HFFc6 (cell line): ENCODE data around the gene DYTN. TPM values are rescaled to one million over a fixed set of nuclear protein-coding genes. Genes with fewer than 3 reads are reported as not detected.

Experiments used
- DNase-seq: peaks from one replicate; pipeline ENCODE4 v3.0.0-alpha.2; 2018
- H3K27ac Mint-ChIP-seq: 2 replicates; pipeline ENCODE4 v1.8.0; 2020; ENCODE audit warnings: mild to moderate bottlenecking, mixed read lengths
- H3K27me3 Mint-ChIP-seq: 2 replicates; pipeline ENCODE4 v1.8.0; 2021; ENCODE audit warnings: mild to moderate bottlenecking, moderate library complexity, mixed read lengths; ENCODE audit not compliant: insufficient read depth
- H3K36me3 Mint-ChIP-seq: 2 replicates; pipeline ENCODE4 v1.8.0; 2021; ENCODE audit warnings: low read depth, mixed read lengths
- H3K4me1 Mint-ChIP-seq: 2 replicates; pipeline ENCODE4 v1.8.0; 2020; ENCODE audit warnings: low read depth, mixed read lengths
- H3K4me3 Mint-ChIP-seq: 2 replicates; pipeline ENCODE4 v1.8.0; 2020; ENCODE audit warnings: mild to moderate bottlenecking, moderate library complexity, mixed read lengths
- H3K9me3 Mint-ChIP-seq: 2 replicates; pipeline ENCODE4 v1.8.0; 2020; ENCODE audit warnings: mild to moderate bottlenecking, mixed read lengths
- total RNA-seq, 6 experiments: library from RNA; stranded (reverse); fragmentation: NEBNext Ultra II Directional; extraction: Animal tissue kit (Norgen Biotek cat#: 25700); gene quantifications; 2 replicates in 1 of 6; 3 replicates in 5 of 6; pipeline ENCODE4 v1.2.3, GENCODE V29; 2021
- TF ChIP-seq, protein P1 (sequence below): fragments of 200-600 bp; sonication (generic); IDR thresholded peaks from 2 replicates; pipeline ENCODE4 v1.5.0; 2021; ENCODE audit warnings: antibody characterized with exemption, mild to moderate bottlenecking

DYTN gene
- total RNA-seq, 6 experiments from 2014 or later, result not detected

DNA sequence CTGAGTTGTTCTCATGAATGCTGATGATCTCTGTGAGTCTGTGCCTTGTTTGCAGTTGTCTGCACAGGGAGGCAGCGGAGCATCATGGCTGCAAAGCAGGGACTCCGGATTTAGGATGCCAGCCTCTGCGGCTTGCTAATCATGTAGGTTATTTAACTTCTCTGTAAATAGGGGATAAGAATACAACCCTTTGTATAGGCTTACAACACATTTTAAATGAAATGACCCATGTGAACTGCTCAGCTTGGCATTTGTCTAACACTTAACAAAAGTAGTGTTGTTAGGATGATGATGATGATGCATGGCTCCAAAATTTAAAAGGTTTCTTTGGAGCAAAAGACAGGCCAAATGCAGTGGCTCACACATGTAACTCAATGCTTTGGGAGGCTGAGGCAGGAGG, 19.4 kb downstream of the DYTN start:
- Mint-ChIP-seq H3K36me3 (no peaks in the 10 kb centered on the region), H3K4me1 (no peaks in the 10 kb centered on the region), H3K27me3 (peaks cover 8% of the 10 kb centered on the region), H3K27ac (no peak overlapping the region), H3K9me3 (no peaks in the 10 kb centered on the region), H3K4me3 (no peak overlapping the region)
- no peak for DNase-seq
- TF ChIP-seq, protein P1, sequence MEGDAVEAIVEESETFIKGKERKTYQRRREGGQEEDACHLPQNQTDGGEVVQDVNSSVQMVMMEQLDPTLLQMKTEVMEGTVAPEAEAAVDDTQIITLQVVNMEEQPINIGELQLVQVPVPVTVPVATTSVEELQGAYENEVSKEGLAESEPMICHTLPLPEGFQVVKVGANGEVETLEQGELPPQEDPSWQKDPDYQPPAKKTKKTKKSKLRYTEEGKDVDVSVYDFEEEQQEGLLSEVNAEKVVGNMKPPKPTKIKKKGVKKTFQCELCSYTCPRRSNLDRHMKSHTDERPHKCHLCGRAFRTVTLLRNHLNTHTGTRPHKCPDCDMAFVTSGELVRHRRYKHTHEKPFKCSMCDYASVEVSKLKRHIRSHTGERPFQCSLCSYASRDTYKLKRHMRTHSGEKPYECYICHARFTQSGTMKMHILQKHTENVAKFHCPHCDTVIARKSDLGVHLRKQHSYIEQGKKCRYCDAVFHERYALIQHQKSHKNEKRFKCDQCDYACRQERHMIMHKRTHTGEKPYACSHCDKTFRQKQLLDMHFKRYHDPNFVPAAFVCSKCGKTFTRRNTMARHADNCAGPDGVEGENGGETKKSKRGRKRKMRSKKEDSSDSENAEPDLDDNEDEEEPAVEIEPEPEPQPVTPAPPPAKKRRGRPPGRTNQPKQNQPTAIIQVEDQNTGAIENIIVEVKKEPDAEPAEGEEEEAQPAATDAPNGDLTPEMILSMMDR, result no peak

DNA sequence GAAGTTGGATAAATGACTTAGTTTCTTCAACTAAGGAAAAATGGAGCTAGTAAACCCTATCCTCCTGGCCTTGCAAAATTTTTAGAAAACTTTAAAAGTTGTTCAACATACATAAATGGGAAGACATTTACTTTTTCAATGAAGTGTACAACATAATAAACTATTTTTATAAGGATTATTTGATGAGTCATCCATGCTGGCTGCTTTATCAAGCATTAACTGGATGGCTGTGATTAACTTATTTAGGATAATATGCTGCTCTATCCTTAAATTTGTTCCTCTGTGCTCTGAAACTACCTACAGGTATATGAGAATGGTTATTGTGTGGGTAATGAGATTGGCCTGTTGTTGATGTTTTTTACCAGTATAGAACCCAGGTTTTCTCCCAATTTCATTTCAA, 21.3 kb downstream of the DYTN start:
- H3K27me3 Mint-ChIP-seq, result peaks cover 6% of the 10 kb centered on the region
- DNase-seq, result no peak
- TF ChIP-seq, protein P1, result no peak
- no peaks in the 10 kb centered on the region for H3K9me3 Mint-ChIP-seq
- H3K4me3 Mint-ChIP-seq, result no peak overlapping the region
- no peaks in the 10 kb centered on the region for H3K36me3 Mint-ChIP-seq
- H3K4me1 Mint-ChIP-seq, result no peaks in the 10 kb centered on the region
- H3K27ac Mint-ChIP-seq, result no peak overlapping the region

- H3K9me3 Mint-ChIP-seq, result no peaks in the 10 kb centered on the region
- TF ChIP-seq, protein P1, result peak; percentile 89
- no peaks in the 10 kb centered on the region for H3K36me3 Mint-ChIP-seq
- H3K4me3 Mint-ChIP-seq, result no peak overlapping the region
- peaks cover 7% of the 10 kb centered on the region; the same call in 1 of the 2 replicates for H3K27me3 Mint-ChIP-seq
- DNase-seq, result peak; percentile 48
- no peak overlapping the region for H3K27ac Mint-ChIP-seq
- H3K4me1 Mint-ChIP-seq, result no peaks in the 10 kb centered on the region
Measured at GRCh38 chr2:206693399-206694137, 24.6 kb downstream of the DYTN start.

DNA sequence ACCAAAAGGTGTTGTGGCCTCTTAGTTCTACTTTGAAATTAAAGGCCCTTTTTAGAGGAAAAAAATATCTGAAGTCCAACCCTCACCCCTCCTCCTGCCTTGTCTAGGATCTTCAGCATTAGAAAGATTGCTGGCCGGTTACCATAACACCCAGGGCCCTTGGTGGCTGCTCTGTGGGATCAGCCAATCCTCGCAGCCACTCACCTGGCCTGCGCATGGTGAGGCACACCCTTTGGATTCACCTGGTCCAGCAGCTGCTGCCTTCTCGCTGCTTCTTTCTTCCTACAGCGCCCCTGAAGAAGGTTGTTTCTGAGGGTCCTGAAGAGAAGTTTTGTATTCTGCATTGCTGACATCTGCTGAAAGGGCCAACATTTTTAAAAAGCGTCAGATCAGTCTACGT, 25.2 kb downstream of the DYTN start:
- H3K27ac Mint-ChIP-seq, result no peak overlapping the region
- no peak for DNase-seq
- no peaks in the 10 kb centered on the region for H3K9me3 Mint-ChIP-seq
- no peak overlapping the region for H3K4me3 Mint-ChIP-seq
- peaks cover 7% of the 10 kb centered on the region; the same call in 1 of the 2 replicates for H3K27me3 Mint-ChIP-seq
- TF ChIP-seq, protein P1, result no peak
- H3K4me1 Mint-ChIP-seq, result no peaks in the 10 kb centered on the region
- H3K36me3 Mint-ChIP-seq, result no peaks in the 10 kb centered on the region

DNA sequence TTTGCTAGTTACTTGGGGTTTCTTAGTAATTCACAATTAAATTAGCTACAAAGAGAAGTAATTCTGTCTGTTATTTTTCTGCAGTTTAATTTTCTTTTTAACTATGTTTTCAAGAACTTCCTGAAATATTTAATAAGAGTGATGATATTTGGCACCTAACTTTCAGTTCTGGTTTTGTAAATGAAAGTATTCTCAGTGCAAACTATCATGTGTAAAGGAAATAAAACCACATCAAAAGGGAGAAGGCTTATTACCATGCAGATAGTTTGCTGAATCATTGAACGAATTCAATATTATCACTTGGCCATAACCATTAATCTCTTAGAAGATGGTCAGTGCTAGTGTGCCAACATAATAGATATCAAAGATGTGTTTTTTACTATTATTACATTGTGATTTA, 29.2 kb downstream of the DYTN start:
- H3K9me3 Mint-ChIP-seq, result no peaks in the 10 kb centered on the region
- DNase-seq, result no peak
- H3K4me3 Mint-ChIP-seq, result no peak overlapping the region
- TF ChIP-seq, protein P1, result no peak
- no peaks in the 10 kb centered on the region for H3K4me1 Mint-ChIP-seq
- no peak overlapping the region for H3K27ac Mint-ChIP-seq
- no peaks in the 10 kb centered on the region for H3K36me3 Mint-ChIP-seq
- H3K27me3 Mint-ChIP-seq, result peaks cover 7% of the 10 kb centered on the region; the same call in 1 of the 2 replicates
